GM18873 (cell line): ENCODE results near the gene GRIK3.

Experiments
- ATAC-seq: cut with Tn5 transposase; IDR thresholded peaks from one replicate; pipeline ENCODE4 v1.9.1; 2021; ENCODE audit warnings: mild to moderate bottlenecking, moderate library complexity, moderate number of reproducible peaks; ENCODE audit not compliant: unreplicated experiment, low FRiP score

The GRIK3 gene

DNA sequence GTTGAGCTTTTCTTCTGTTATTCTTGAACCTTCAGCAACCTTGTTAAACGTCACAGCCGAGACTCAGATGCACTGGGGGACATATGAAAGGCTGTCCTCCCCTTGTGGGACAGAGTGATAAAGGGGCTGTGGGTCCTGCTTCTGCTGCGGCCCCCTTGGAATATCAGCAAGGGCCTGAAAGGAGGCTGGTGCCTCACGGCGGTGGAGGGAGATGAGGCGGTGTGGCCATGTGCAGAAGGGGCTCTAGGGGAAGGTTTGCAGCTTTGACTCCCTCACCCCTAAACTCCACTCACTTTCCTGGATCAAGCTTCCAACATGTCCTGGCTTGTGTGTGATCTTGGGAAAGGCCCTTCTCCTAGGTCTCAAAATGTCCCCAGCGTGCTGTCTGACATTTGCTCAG lies 280.9 kb downstream of the GRIK3 start:
- ATAC-seq: no peak

DNA sequence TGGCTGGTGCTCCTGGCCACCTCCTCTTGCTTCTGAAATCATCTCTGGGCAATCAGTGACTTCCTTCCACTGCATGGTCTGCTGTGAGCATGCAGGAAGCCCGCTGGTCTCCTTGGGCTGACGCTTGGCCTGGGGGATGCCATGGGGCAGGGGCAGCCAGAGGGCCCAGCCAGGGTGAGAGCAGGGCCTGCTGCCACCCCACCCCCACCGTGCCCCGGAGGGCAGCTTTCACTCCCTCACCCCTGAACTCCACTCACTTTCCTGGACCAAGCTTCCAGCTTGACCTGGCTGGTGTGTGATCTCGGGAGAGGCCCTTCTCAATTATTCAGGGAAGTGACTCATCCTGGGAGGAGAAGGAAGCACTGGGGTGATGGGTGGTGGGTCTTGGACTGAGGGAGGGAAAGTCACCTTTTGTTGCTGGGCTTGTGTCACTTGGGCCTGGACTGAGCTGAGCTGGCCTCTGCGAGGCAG lies 281.4 kb downstream of the GRIK3 start:
- ATAC-seq: no peak

DNA sequence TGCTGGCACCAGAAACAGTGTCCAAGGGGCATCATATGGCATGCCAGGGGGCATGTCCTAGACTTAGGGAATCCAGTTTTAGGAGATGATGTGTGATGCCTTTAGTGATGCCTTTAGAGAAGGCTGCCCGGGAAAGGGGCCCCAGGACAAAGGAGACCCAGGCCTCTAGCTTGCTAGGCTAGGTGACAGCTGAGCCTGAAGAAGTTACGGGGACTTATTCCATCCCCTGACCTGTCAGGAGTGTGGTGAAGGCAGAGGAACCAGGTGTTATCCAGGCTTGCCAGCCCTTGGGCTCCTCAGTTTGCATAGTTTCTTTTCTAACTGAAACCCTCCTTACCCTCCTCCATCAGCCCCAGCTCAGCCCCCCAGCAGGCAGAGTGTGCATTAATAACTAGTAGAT lies 281.9 kb downstream of the GRIK3 start:
- no peak for ATAC-seq

DNA sequence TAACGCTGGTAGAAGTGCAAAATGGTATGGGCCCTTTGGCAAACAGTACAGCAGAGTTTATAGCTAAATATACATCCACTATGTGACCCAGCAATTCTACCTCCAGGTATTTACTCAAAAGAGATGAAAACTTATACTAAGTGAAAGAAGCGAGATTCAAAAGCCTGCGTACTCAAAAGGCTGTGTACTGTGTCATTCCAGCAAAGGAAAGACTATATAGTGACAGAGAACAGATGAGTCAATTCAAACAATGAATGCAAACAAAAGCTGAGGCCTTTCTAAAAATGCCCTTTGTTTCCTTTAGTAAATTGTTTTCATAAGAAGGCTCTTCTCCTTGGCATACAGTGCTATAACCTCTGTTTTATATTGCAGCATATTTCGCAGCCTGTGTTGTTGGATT lies 282.8 kb downstream of the GRIK3 start:
- ATAC-seq: no peak

DNA sequence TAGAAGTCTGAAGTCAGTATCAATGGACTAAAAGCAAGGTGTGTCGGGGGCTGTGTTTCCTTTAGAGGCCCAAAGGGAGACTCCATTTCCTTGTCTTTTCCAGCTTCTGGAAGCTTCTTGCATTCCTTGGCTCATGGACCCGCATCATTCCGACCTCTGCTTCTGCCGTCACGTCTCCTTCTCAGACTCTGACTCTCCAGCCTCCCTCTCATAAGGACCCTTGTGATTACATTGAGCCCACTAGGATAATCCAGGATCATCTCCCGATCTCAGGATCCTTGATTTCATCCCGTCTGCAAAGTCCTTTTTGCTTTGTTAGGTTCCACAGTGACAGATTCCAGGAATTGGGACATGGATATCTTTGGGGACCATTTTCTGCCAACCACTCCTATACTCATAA lies 285.8 kb downstream of the GRIK3 start:
- no peak for ATAC-seq
